Chondrocyte (in vitro differentiated cells): ENCODE data around the gene SEMA3A. TPM values are rescaled to one million over a fixed set of nuclear protein-coding genes. Genes with fewer than 3 reads are reported as not detected.

ENCODE experiments used
- DNase-seq: peaks from one replicate; pipeline ENCODE4 v3.0.0; 2021; ENCODE audit warnings: mixed read lengths, low spot score
- H3K27ac Mint-ChIP-seq: one replicate; pipeline ENCODE4 v1.8.0; 2021; ENCODE audit warnings: mild to moderate bottlenecking, moderate library complexity, mixed read lengths; ENCODE audit not compliant: unreplicated experiment
- H3K27me3 Mint-ChIP-seq: 2 replicates; pipeline ENCODE4 v1.8.0; 2021; ENCODE audit warnings: low read depth, mixed read lengths
- H3K36me3 Mint-ChIP-seq: 2 replicates; pipeline ENCODE4 v1.8.0; 2021; ENCODE audit warnings: low read depth, mixed read lengths
- H3K4me1 Mint-ChIP-seq: 2 replicates; pipeline ENCODE4 v1.8.0; 2021; ENCODE audit warnings: low read depth, mild to moderate bottlenecking, mixed read lengths
- H3K4me3 Mint-ChIP-seq: one replicate; pipeline ENCODE4 v1.8.0; 2021; ENCODE audit warnings: mild to moderate bottlenecking, moderate library complexity, mixed read lengths; ENCODE audit not compliant: unreplicated experiment
- H3K9me3 Mint-ChIP-seq: 2 replicates; pipeline ENCODE4 v1.8.0; 2021; ENCODE audit warnings: low read depth, mixed read lengths
- total RNA-seq: library from RNA; stranded (reverse); gene quantifications from 3 replicates; pipeline ENCODE4 v1.2.1, GENCODE V29; 2021
- TF ChIP-seq, protein P1 (sequence below): fragments of 200-600 bp; sonication (generic); IDR thresholded peaks from 2 replicates; pipeline ENCODE4 v1.5.0; 2021; ENCODE audit warnings: antibody characterized with exemption, mild to moderate bottlenecking, moderate library complexity

Gene SEMA3A
- total RNA-seq, 1 donor from 2014 or later: 0.65 TPM

DNA sequence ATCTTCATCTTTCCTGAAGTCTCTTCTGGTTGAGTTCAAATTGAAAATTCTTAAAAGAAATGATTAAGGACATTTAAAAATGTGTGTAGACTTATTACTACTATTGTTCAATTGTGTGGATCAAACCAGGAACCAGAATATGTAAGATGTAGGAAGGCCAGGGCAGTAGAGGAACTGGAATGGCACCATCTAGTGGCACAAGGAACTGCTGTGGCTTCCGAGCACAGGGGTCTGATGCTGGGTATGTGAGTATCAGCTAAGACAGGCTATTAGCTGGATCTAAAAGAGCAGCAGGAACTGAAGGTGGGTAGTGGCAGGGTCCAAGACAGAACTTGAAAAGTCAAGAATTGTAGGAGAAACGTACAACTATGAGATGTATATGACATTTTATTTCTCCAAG, 247.3 kb downstream of the SEMA3A start:
- DNase-seq: no peak

DNA sequence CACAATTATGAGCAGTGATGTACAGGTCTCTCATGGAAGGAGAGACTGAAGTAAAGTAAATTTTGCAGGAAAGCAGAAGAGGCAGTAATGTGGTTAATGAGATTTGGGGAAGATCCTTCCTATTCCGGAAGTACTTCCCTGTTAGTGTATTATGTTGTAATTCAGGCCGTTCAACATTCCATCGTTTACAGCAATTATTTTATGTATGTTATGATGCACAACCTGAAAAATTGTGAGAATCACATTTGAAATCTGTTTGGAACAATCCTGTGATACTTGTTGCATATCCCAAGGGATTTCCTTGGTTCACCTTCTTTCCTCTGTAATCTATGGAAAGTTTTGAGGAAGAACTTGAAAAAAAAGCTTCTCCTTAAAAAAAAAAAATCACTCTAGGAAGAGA, 247.8 kb downstream of the SEMA3A start:
- Mint-ChIP-seq H3K4me1 (no peaks in the 10 kb centered on the region), H3K4me3 (no peak overlapping the region), H3K27me3 (no peaks in the 10 kb centered on the region), H3K36me3 (no peaks in the 10 kb centered on the region), H3K27ac (no peak overlapping the region), H3K9me3 (no peaks in the 10 kb centered on the region)
- DNase-seq: no peak
- TF ChIP-seq, protein P1, sequence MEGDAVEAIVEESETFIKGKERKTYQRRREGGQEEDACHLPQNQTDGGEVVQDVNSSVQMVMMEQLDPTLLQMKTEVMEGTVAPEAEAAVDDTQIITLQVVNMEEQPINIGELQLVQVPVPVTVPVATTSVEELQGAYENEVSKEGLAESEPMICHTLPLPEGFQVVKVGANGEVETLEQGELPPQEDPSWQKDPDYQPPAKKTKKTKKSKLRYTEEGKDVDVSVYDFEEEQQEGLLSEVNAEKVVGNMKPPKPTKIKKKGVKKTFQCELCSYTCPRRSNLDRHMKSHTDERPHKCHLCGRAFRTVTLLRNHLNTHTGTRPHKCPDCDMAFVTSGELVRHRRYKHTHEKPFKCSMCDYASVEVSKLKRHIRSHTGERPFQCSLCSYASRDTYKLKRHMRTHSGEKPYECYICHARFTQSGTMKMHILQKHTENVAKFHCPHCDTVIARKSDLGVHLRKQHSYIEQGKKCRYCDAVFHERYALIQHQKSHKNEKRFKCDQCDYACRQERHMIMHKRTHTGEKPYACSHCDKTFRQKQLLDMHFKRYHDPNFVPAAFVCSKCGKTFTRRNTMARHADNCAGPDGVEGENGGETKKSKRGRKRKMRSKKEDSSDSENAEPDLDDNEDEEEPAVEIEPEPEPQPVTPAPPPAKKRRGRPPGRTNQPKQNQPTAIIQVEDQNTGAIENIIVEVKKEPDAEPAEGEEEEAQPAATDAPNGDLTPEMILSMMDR: no peak

More for the DNA sequence above, 247.3 kb downstream of the SEMA3A start:
- Mint-ChIP-seq H3K27me3 (no peaks in the 10 kb centered on the region), H3K4me3 (no peak overlapping the region), H3K36me3 (no peaks in the 10 kb centered on the region), H3K27ac (no peak overlapping the region), H3K9me3 (no peaks in the 10 kb centered on the region), H3K4me1 (no peaks in the 10 kb centered on the region)
- TF ChIP-seq, protein P1: peak; percentile 61

DNA sequence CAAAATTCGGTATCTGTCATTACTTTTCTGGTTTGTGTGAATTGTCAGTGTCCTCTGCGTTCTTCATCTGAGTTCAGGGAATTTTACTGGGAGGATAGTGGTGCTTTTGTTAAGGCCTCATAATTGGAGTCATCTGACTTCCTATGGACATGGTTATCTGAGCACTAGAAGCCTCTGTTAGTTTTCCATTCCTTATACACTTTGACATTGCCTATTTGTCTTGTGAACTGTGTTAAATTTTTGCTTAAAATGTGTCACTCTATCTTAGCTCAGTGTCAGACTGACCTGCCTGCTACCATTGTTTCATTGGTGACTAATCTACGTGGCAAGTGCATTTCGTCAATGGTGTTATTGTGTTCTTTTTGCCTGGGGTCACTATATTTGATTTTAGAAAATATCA, 253.3 kb downstream of the SEMA3A start:
- Mint-ChIP-seq H3K27me3 (no peaks in the 10 kb centered on the region), H3K4me3 (no peak overlapping the region), H3K9me3 (no peaks in the 10 kb centered on the region), H3K36me3 (no peaks in the 10 kb centered on the region), H3K4me1 (no peaks in the 10 kb centered on the region), H3K27ac (no peak overlapping the region)
- TF ChIP-seq, protein P1: no peak
- DNase-seq: no peak

DNA sequence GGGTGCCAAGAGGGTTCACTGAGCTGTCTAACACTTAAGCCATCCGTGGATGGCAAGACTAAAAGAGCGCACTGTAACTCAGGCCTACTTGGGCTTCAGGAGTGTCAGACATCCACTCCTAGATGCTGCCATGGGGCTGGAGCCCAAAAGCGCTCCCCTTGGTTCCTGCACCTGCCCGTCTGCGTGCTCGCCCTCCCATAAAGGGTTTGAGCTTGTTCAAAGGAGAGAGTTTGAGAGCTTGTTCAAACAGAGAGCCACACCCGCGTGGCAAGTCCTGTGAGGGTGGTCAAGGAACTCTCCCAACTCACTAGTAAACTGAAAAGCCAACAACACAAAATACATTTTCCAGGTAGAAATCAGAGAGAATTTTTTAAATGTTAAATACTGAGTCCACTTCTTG, 256.7 kb downstream of the SEMA3A start:
- Mint-ChIP-seq H3K4me1 (peaks cover 2% of the 10 kb centered on the region), H3K36me3 (no peaks in the 10 kb centered on the region), H3K27ac (no peak overlapping the region), H3K4me3 (no peak overlapping the region), H3K9me3 (no peaks in the 10 kb centered on the region), H3K27me3 (no peaks in the 10 kb centered on the region)
- TF ChIP-seq, protein P1: no peak
- DNase-seq: no peak

DNA sequence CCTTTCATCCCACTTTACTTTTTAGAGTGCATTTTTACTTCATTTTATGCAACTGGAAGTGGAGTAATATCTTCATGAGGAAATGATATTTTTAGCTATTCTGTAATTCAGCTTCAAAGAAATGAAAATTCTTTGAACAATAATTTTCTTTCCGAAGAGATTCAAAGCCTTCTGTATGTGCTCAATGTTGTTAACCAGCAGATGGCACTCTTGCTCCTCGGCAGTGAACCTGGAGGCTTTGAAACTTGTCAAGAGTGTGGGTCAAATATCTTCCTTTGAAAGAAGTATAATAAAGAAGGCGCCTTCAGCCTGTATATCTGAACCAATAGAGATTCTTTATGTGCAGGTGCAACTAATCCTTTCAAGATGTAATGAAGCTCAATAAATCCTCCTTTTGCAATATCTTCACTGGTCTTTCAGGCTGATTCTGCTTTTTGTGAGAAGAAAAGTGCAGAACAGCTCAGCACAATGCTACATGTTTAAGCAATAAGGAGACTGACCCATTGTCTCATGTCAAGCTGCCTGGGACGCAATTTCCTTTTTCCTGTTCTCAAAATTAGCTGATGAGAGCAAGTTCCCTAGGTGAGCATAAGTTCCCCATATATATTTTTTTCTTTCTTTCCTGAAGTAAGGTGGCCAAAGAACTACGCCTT, 258.4 kb downstream of the SEMA3A start:
- Mint-ChIP-seq H3K4me3 (no peak overlapping the region), H3K27ac (no peak overlapping the region), H3K4me1 (peaks cover 2% of the 10 kb centered on the region), H3K36me3 (no peaks in the 10 kb centered on the region), H3K9me3 (no peaks in the 10 kb centered on the region), H3K27me3 (no peaks in the 10 kb centered on the region)
- no peak for DNase-seq
- TF ChIP-seq, protein P1: peak; percentile 97
